LoVo (cell line): ENCODE results near the gene TMCC2.
"Not testable (repeated sequence)": the region's sequence is repeated elsewhere in the genome, so short reads cannot be mapped to it uniquely, and the experiment has no call there.

Experiments
- DNase-seq: peaks from one replicate; pipeline ENCODE4 v3.0.0-alpha.2; 2016; ENCODE audit warnings: low spot score

Gene TMCC2, protein sequence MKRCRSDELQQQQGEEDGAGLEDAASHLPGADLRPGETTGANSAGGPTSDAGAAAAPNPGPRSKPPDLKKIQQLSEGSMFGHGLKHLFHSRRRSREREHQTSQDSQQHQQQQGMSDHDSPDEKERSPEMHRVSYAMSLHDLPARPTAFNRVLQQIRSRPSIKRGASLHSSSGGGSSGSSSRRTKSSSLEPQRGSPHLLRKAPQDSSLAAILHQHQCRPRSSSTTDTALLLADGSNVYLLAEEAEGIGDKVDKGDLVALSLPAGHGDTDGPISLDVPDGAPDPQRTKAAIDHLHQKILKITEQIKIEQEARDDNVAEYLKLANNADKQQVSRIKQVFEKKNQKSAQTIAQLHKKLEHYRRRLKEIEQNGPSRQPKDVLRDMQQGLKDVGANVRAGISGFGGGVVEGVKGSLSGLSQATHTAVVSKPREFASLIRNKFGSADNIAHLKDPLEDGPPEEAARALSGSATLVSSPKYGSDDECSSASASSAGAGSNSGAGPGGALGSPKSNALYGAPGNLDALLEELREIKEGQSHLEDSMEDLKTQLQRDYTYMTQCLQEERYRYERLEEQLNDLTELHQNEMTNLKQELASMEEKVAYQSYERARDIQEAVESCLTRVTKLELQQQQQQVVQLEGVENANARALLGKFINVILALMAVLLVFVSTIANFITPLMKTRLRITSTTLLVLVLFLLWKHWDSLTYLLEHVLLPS

DNA sequence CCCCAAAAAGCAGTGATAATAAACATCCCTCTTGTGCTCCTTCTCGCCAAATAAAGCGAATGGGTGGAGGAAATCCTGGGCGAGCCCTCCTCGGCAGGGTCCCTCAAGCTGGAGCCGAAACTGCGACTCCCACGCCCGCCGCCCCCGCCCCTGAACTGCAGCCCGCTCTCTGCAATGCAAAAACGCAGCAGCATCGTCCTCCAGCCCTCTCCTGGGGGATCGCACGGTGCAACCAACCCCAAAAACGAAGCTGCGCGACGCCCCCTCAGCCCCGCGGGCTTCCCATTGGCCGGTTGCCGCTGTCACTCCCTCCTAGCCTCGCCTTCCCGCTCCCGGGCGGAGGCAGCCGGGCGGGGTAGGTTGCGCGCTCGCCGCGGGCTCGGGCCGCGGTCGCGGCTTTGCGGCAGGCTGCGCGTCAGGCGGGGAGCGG lies at the start of gene TMCC2:
TMCC2 (plus strand) TSS at position 363 of the 430 bp plus-strand sequence. CDS start 619 bp downstream, outside the sequence.
- peak; percentile 89 for DNase-seq

DNA sequence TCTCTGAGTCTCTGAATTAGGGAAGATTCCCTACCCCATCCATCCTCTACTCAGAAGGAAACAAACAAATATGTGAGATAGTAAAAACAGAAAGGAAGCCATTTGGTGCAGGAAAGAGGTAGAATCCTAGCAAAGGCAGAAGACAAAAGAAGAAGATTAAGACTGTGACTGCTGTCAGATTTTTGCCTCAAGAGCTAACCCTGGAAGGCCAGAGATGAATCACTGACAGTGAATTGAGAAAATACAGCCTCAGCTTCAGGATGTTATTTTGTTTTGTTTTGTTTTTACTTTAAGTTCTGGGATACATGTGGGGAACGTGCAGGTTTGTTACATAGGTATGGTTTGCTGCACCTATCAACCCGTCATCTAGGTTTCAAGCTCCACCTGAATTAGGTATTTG lies 47.9 kb upstream of the TMCC2 start:
- no peak for DNase-seq

DNA sequence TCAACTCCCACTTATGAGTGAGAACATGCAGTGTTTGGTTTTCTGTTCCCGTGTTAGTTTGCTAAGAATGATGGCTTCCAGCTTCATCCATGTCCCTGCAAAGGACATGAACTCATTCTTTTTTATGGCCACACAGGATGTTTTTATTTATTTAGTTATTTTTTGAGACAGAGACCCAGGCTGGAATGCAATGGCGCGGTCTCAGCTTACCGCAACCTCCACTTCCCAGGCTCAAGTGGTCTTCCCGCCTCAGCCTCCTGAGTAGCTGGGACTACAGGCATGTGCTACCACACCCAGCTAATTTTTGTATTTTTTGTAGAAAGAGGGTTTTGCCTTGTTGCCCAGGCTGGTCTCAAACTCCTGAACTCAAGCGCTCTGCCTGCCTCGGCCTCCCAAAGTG lies 47.4 kb upstream of the TMCC2 start:
- DNase-seq: not testable (repeated sequence)

DNA sequence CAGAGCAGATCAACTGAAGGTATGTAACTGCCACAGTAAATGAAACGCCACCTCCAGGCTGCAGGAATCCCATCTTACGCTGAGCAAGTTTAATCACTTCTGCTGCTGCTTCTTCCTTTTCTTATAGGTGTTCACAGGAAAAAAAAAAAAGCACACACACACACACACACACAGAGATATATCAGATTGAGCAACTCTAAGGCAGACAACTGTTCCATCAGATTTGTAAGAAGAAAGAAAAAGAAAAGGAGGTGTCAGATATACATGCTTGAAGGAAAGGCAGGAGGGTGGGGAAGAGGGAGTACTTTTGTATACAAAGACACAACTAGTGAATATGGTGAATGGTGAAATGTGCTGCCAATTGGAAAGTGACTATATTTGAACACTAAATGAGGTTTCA lies 44.8 kb upstream of the TMCC2 start:
- DNase-seq: no peak

DNA sequence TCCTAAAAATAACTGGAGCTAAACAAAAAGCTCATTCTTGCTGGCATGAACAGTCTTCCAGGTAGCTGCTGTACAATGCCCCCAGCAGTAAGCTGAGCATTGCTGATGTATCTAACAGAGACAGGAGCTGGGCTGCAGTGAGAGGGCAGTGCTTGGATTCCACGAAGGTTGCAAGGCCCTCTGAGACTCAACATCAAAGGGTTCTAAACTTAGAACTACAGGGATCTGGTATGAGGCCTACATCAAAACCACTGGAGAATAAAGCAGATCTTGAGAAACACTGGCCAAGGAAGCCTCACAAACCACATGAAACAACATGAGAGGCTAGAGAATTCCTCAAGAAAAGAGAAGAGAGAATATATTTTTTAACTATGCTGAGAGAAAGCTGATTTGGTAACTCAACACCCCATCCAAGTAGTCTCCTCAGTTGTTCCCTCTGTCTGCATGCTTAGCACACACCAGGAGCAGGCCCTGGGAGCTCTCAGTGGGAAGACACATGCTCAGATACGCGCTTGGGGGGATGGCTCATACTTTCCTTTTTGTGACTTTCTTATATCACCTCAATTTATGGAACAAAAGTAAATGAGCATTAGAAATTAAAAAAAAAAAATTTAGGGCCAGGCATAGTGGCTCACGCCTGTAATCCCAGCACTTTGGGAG lies 43.9 kb upstream of the TMCC2 start:
- DNase-seq: no peak

DNA sequence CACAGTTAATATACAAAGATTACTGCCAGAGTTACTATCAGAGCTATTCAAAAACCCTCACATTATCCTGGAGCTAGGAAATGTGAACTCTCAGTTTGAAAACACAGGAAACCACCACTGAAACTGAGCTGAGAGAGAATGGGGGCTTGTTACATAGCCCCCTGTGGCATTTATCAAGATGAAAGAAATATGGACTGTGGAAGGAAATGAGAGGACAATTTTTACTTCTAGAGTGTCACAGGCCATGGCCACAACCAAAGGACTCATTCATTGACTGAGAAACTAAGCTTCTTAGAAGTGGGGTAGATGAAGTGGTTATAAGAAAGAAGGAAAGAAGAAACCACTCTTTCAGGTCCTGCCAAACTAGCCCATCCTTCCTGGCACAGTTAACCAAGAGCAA lies 41.6 kb upstream of the TMCC2 start:
- no peak for DNase-seq

DNA sequence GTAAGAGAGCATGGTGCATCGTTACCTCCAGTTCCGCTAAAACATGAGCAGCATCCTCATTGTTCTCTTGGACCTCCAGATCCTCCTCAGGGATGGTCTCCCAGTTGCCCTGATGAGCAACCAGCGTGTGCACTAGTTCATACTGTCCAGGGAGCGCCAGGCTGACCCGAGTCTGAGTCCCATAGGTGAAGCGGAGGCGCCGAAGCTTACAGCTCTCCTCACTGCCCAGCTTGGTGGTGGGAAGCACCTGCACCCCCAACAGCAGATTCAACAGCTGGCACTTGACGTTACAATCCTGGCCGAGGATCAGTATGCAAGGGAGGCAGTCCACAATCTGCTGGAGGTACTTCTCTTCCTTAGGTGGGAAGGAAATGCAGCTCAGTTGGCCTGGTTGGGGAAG lies 40.3 kb upstream of the TMCC2 start:
- DNase-seq: no peak

DNA sequence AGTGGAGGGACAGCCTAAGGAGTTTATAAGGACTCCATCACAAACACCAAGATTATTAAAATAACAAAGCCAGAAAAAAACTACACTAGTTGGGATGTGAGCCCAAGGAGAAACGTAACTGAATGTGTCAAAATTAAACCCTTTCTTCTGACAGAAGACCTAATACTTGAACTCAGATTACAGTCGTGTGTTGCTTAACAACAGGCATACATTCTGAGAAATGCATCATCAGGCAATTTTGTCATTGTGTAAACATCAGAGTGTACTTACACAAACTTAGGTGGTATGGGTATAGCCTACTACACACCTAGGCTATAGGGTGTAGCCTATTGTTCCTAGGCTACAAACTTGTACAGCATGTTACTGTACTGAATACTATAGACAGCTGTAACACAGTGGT lies 39.6 kb upstream of the TMCC2 start:
- DNase-seq: no peak

DNA sequence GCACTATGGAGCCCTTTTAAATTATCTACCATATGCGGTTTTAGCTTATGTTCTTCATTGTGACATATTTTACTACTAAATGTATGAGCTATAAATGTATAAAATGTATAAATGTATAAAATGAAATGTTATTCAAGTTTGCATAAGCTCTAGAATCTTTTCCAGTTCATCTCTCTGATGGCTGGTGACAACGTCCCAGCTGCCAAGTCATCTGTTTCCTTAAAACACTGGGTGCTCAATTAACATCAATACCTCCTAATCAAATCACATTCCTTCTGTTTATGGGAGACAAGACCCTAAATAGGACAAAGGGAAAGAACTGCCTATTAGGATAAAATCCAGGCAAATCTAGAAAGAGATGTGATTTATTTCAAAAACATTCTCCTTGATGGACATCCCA lies 39.1 kb upstream of the TMCC2 start:
- no peak for DNase-seq

DNA sequence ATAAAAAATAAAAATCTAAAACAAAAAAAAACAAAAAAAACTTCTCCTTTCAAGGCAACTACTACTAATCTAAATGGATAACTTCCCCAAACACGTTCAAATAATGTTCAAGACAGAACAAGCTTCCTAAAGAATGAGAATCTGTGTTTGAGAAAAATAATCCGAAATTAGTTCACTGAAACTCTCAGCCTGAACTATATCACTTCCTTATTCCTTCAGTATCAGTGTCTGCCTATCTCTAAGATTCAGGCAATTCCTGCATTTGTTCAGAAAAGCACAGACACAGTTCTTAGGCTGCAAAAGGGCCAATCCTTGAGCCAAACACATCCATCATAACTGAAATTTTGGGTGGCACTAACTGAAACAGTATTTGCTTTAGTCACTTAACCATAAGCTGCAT lies 38.6 kb upstream of the TMCC2 start:
- no peak for DNase-seq

DNA sequence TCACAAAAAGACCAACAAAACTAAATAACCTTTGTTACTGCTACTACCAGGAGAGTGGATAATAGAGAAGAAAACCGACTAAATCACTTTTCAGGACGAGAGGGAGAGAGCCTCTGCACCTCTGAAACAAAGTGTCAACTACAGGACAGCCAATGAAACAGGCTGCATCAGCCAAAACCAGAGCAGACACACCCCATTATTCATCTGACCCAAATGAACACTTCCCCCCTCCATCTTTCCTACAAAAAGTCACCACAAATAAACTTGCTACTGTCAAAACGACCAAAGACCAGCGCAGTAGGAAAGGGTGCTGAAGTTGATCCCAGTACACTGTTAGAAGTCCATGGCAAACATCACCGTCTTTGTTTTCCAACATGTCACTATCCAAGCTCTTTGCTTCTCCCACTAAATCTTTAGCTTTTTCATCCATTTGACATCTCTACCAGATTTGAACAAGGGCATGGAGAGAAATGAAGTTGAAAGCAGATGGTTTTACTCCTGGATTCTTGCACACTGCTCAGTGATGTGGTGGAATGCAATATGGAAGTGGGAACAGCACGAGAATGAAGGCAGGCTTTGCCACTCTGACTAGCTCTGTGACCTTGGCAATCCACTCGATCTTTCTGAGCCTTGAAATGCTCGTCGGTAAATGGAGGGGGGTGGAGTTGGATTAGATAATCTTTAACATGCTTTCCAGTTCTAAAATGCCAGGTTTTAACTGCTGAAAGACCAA lies 36.7 kb upstream of the TMCC2 start:
- DNase-seq: no peak

DNA sequence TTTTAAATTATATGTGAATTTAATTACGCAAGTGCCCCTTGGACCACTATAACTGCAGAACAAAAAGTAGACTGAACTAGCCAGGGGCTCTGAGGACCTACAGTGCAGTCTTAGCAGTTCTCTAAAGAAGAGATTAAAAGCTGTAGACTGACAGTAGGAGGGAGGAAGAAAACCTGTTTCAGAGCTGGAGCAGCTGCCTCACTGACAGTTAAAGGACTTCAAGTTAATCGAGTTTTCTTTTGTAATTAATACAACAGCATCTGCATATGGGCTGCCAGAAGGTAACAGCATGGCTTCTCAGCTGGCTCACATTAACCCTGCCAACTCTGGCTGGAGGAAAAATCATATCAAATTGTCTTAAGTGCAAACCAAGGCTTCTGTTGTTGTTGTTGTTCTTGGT lies 36.1 kb upstream of the TMCC2 start:
- no peak for DNase-seq

DNA sequence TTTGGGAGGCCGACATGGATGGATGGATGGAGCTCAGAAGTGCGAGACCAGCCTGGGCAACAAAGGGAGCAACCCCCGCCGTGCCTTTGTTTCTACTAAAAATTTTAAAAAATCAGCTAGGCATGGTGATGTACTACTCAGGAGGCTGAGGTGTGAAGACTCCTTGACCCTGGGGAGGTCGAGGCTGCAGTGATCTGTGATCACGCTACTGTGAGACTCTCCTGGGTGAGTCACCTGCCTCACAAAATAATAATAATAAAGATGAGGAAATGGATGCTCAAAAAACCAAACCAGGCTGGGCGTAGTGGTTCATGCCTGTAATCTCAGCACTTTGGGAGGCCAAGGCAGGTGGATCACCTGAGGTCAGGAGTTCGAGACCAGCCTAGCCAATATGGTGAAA lies 35.5 kb upstream of the TMCC2 start:
- no peak for DNase-seq

DNA sequence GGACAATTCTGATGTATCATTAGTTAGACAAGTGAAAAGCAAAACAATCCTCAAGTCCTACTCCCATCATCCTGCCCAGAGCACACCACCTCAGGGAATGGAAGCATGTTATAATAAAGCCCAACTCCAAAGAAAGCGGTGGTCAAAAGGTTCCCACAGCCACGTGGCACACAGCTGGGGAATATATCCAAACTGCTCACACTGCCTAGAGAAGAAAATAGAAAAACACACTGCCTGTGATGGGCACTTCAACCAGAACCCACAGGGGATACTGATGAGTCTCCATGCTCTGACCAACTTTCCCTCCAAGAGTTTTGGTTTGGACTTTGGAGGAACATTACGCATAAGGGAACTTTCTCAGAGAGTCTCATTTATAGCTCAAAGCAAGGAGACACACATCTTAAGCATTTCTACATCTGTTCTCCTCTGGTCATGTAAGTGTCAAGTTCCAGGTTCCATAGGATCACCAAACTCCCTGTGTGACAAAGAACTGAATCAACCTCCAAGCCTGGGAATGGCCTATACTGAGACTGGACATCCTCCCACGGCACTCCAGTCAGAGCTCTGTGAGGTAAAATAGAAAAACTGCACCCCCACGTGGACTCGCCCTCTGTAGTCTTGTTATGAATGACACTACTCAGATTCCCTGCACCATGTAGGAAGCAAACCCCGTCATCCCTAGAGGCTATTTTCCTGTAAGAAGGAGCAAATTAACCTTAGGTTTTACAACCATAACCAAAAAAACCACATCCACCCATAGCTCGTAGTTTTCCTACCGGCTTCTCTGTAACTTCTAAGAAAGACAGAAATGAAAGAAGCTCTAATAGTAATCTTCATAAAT lies 28.4 kb upstream of the TMCC2 start:
- DNase-seq: no peak

DNA sequence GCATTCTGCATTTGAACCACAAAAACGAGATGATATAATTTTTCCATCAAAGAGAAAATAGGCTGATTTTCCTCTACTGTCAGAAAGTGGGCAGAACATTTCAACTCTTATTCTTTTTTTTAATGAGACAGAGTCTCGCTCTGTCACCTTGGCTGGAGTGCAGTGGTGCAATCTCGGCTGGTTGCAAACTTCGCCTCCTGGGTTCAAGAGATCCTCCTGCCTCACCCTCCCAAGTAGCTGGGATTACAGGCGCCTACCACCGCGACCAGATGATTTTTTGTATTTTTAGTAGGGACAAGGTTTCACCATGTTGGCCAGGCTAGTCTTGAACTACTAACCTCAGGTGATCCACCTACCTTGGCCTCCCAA lies 27.8 kb upstream of the TMCC2 start:
- no peak for DNase-seq

DNA sequence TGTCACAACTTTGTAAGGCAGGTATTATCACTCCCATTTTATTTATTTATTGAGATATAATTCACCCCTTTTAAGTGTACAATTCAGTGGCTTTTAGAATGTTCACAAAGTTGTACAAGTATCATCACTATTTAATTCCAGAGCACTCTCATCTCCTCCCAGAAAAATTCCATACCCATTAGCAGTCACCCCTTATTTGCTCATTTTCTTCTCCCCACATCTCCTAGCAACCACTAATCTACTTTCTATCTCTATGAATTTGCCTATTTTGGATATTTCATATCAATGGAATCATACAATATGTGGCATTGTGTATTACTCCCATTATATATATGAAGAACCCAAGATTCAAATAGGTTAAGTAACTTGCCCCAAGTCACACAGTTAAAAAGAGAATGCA lies 23.2 kb upstream of the TMCC2 start:
- DNase-seq: no peak

DNA sequence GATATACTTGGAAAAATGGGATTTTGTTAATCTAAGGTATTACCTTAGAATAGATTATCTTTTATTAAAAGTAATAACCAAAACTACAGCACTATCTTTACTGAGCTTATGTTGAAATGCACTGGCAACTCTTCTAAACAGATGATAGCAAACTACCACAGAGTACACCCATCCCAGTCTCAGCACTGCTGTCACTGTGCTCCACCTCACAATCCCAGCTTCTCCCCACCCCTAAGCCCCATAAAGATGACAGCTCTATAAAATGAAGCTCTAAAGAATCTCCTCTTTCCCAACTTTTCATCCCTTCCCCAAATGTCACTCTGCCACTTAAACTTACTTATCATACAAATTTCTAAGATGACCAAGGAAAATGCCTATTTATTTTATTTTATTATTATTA lies 22.7 kb upstream of the TMCC2 start:
- DNase-seq: no peak

DNA sequence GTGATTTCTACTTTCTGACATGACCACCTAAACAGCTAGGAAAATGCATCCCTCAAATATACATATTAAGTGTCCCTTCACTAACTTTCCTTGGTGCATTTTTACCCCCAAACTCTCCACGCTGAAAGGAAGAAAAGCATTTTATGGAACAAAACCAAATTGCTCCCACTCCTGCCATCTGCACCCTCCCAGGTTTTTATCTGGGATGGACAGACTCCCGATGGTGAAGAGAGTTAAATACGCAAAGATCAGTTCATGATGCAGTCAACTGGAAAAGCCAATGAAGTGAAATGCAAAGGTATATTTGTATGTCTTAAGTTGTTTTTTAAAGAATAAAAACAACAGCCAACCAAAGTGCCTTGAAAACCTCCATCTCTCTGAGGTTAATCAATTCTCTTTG lies 18.9 kb upstream of the TMCC2 start:
- DNase-seq: no peak

DNA sequence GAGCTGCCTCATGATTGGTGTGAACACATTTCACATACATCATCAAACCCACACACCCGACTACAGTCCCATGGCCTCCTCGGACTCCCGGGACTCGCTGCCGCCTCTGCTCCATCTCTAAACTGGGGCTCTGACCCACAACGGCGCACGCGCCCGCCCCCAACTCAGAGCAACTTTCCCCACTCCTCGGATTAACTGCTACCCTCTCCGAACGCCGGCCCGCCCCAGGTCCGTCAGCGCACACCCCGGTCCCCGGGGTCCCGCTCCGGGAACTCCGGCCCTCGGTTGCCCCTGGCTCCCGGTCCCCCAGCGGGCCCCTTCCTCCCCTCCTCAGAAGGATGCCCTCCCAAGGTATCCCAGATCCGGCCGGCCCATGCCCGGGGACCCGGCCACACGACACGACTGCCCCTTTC lies 17.0 kb upstream of the TMCC2 start:
- DNase-seq: no peak

DNA sequence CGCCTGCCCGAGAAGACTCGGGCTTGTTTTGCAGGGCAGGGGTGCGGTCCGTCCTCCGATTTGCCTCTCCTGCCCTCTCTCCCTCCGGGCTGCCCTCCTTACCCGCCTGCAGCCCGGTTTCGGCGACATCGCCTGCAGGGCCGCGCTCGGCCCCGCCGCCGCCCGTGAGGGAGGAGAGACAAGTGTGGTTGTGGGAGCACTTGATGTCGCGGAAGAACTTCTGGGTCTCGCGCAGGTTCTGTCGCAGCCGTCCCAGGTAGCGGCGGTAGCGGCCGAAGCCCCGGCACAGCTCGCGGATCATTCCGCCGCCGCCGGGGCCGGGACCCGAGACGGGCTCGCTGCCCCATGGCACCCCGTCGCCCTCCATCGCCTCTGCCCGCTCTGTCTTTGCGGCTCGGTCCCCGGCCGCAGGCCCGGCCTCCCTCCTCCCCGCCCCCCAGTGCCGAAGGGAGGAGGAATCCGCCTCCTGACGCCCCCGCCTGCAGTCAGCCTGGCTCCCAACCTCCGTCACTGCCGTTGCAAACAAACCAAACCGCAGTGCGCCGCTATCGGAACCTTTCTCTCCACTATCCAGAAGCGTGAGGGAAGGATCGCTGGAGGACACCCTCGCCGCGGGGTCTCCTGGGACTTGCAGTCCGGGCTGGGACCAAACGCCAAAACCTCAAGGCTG lies 16.4 kb upstream of the TMCC2 start, which contains the start of gene DSTYK:
DSTYK (minus strand) TSS at position 534 of the 670 bp plus-strand sequence; CDS start at position 367, 167 bp downstream.
- peak; percentile 90 for DNase-seq
